Spleen (tissue), 7 donors: ENCODE data around the gene PWP2.
"Not testable (repeated sequence)": the region's sequence is repeated elsewhere in the genome, so short reads cannot be mapped to it uniquely, and the experiment has no call there.

ENCODE experiments used
- CTCF ChIP-seq, 11 experiments: fragments of 200-600 bp in 7 of 11; fragments of 450-650 bp in 4 of 11; sonication (generic) in 4 of 11; IDR thresholded peaks in 8 of 11; conservative IDR thresholded peaks in 3 of 11; 1 replicate in 7 of 11; 2 replicates in 4 of 11; pipeline versions ENCODE4 v1.4.0 to v1.8.0; 2016 to 2021; ENCODE audit warnings: antibody characterized with exemption in 11 of 11, inconsistent platforms in 4 of 11, mild to moderate bottlenecking in 1 of 11
- POLR2A ChIP-seq, 3 donors: fragments of 450-650 bp; IDR thresholded peaks; one replicate each; pipeline ENCODE4 v1.5.1; 2017; ENCODE audit warnings: antibody characterized with exemption in 3 of 3, mild to moderate bottlenecking in 1 of 3
- donor health status: DM: no; HTN: no; CAD: no; lungs with moderate emphysema.
- donor health status: DM: no; HTN: no; CAD: no.
- donor health status: DM: no; HTN: no; CAD: no.

GRCh38 chr21:44122131-44122530, 14.9 kb downstream of the PWP2 start:
- not testable (repeated sequence) for TF ChIP-seq CTCF (IDR thresholded peaks at IDR 0.05 in 8 of 11, conservative IDR thresholded peaks at IDR 0.05 in 3 of 11); POLR2A (IDR thresholded peaks at IDR 0.05)
